ENCODE measurements around the gene FZD4.

DNA sequence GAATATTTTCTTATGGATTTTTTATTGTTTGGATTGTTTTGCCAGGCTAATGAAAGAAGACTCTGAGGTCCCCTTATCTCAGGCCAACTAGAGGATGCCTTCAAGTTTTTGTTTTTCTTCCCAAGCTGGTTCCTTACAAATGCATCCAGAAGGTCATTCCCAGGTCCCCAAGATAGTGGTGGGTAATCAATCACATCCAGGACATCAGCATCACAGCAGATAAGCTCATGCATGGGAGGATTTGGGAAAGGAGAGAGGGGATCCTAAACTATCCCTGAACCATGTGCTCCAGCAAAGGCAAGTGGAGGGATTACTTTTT is 20.7 kb downstream of the FZD4 start:
- TF ChIP-seq CTCF (conservative IDR thresholded peaks at IDR 0.05; ENCODE audit: low read length) (no peak), EZH2phosphoT487 (IDR thresholded peaks at IDR 0.05; ENCODE audit: borderline replicate concordance, low read depth, low read length) (no peak)

All from OCI-LY7 (cell line).